SK-N-MC (cell line): ENCODE data around the gene AHCYL1.

Source experiments
- EZH2 ChIP-seq: fragments of 200-600 bp; sonication (generic); IDR thresholded peaks from one replicate; pipeline ENCODE4 v1.6.1; 2017; ENCODE audit warnings: antibody characterized with exemption
- POLR2AphosphoS5 ChIP-seq: IDR thresholded peaks from 2 replicates; pipeline ENCODE4 v1.6.1; 2012; ENCODE audit warnings: mild to moderate bottlenecking, low read depth, low read length, borderline replicate concordance

- TF ChIP-seq POLR2AphosphoS5 (no peak), EZH2 (no peak)
These were observed 5.6 kb upstream of the AHCYL1 start for GRCh38 chr1:109978761-109979488.
